ENCODE measurements around the gene EDIL3.

DNA sequence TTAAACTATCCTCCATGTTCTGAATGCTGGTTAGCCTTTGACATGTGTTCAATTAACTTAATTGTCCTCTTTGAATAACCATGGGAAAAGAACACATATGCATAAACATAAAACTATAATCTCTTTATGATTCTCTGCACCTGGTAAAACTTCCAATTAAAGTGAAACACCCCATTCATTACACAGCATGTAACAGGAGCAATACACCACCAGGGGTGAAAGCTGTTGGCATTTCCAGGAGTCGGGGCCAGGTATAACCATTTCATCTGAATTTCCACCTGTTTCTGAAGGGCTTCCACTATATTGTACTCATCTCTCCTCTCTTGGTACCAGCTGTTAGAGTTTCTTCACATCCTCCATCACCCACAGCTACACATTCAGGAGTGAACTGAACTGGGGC lies 303.8 kb downstream of the EDIL3 start:
- TF ChIP-seq EZH2 (IDR thresholded peaks at IDR 0.05; ENCODE audit: borderline replicate concordance, low read depth, low read length), result no peak
- TF ChIP-seq, protein P1, sequence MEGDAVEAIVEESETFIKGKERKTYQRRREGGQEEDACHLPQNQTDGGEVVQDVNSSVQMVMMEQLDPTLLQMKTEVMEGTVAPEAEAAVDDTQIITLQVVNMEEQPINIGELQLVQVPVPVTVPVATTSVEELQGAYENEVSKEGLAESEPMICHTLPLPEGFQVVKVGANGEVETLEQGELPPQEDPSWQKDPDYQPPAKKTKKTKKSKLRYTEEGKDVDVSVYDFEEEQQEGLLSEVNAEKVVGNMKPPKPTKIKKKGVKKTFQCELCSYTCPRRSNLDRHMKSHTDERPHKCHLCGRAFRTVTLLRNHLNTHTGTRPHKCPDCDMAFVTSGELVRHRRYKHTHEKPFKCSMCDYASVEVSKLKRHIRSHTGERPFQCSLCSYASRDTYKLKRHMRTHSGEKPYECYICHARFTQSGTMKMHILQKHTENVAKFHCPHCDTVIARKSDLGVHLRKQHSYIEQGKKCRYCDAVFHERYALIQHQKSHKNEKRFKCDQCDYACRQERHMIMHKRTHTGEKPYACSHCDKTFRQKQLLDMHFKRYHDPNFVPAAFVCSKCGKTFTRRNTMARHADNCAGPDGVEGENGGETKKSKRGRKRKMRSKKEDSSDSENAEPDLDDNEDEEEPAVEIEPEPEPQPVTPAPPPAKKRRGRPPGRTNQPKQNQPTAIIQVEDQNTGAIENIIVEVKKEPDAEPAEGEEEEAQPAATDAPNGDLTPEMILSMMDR (IDR thresholded peaks at IDR 0.05 in 2 of 3, conservative IDR thresholded peaks at IDR 0.05 in 1 of 3; ENCODE audit: insufficient read depth in 2 of 3, low read depth in 1 of 3, low read length in 3 of 3), result no peak

All from K562 (cell line).